Stimulated activated CD8-positive, alpha-beta memory T cell treated with anti-CD3 and anti-CD28 coated beads, Interleukin-7, amount 100 ng/mL, for 48 hours (primary cell): ENCODE results near the gene COBLL1.

ENCODE experiments used
- DNase-seq, 2 donors: peaks; one replicate each; pipeline ENCODE4 v3.0.0-alpha.2; 2020; ENCODE audit warnings: low read depth in 1 of 2; ENCODE audit errors: extremely low read depth in 1 of 2

COBLL1 gene

GRCh38 chr2:164691346-164691887 is 150.2 kb downstream of the COBLL1 start:
- DNase-seq = no peak

GRCh38 chr2:164690361-164690760 is 151.3 kb downstream of the COBLL1 start:
- DNase-seq = no peak

GRCh38 chr2:164688896-164689419 is 152.7 kb downstream of the COBLL1 start:
- DNase-seq = no peak

GRCh38 chr2:164681009-164681408 is 160.6 kb downstream of the COBLL1 start:
- no peak for DNase-seq

- DNase-seq = no peak
These were observed 162.9 kb downstream of the COBLL1 start for GRCh38 chr2:164678631-164679149.

GRCh38 chr2:164677733-164678132 is 163.9 kb downstream of the COBLL1 start:
- DNase-seq = no peak

- DNase-seq = no peak
These were observed 164.4 kb downstream of the COBLL1 start for GRCh38 chr2:164677271-164677670.

- no peak for DNase-seq
These were observed 165.9 kb downstream of the COBLL1 start for GRCh38 chr2:164675687-164676086.

GRCh38 chr2:164675027-164675426 is 166.6 kb downstream of the COBLL1 start:
- no peak for DNase-seq

- no peak for DNase-seq
These were observed 169.8 kb downstream of the COBLL1 start for GRCh38 chr2:164671664-164672396.

- no peak for DNase-seq
These were observed 172.3 kb downstream of the COBLL1 start for GRCh38 chr2:164669291-164669690.

- DNase-seq = no peak
These were observed 174.1 kb downstream of the COBLL1 start for GRCh38 chr2:164667566-164667965.

GRCh38 chr2:164664070-164664469 is 177.6 kb downstream of the COBLL1 start:
- no peak for DNase-seq

- no peak for DNase-seq
These were observed 178.6 kb downstream of the COBLL1 start for GRCh38 chr2:164662868-164663631.

GRCh38 chr2:164662066-164662465 is 179.6 kb downstream of the COBLL1 start:
- no peak for DNase-seq

GRCh38 chr2:164661349-164661748 is 180.3 kb downstream of the COBLL1 start:
- no peak for DNase-seq

GRCh38 chr2:164657129-164657528 is 184.5 kb downstream of the COBLL1 start:
- no peak for DNase-seq

GRCh38 chr2:164655750-164656149 is 185.9 kb downstream of the COBLL1 start:
- no peak for DNase-seq

GRCh38 chr2:164655336-164655735 is 186.3 kb downstream of the COBLL1 start:
- DNase-seq = no peak

- DNase-seq = no peak
These were observed 190.3 kb downstream of the COBLL1 start for GRCh38 chr2:164651361-164651760.

- no peak for DNase-seq
These were observed 197.5 kb downstream of the COBLL1 start for GRCh38 chr2:164644036-164644700.
